RWPE2 (cell line): ENCODE results near the gene PLIN1.
A peak's percentile ranks its signal among the peaks of the same experiment; 100 is the strongest.
"Not testable (repeated sequence)": the region's sequence is repeated elsewhere in the genome, so short reads cannot be mapped to it uniquely, and the experiment has no call there.

Experiments used
- ATAC-seq: fragments of 200-7000 bp; cut with Tn5 transposase; 3 replicates; pipeline ENCODE4 v1.9.1; 2021; ENCODE audit warnings: low read depth
- DNase-seq: peaks from one replicate; pipeline ENCODE4 v3.0.0-alpha.2; 2020; ENCODE audit warnings: low spot score
- H3K27ac ChIP-seq: fragments of 450-650 bp; 2 replicates; pipeline ENCODE4 v1.5.1; 2017; ENCODE audit warnings: mild to moderate bottlenecking; ENCODE audit not compliant: poor library complexity, severe bottlenecking
- H3K27me3 ChIP-seq: fragments of 250-450 bp; sonication (Bioruptor Pico); 2 replicates; pipeline ENCODE4 v1.5.1; 2021; ENCODE audit warnings: mild to moderate bottlenecking, moderate library complexity; ENCODE audit not compliant: insufficient read depth, poor library complexity, severe bottlenecking
- H3K36me3 ChIP-seq: fragments of 250-450 bp; sonication (Bioruptor Pico); 2 replicates; pipeline ENCODE4 v1.5.1; 2020; ENCODE audit warnings: low read depth, mild to moderate bottlenecking, moderate library complexity
- H3K4me1 ChIP-seq: fragments of 250-450 bp; sonication (Bioruptor Pico); 2 replicates; pipeline ENCODE4 v1.5.1; 2021; ENCODE audit warnings: mild to moderate bottlenecking, moderate library complexity; ENCODE audit not compliant: insufficient read depth, poor library complexity, severe bottlenecking
- H3K4me3 ChIP-seq: fragments of 250-450 bp; sonication (Bioruptor Pico); 2 replicates; pipeline ENCODE4 v1.5.1; 2021; ENCODE audit warnings: mild to moderate bottlenecking, moderate library complexity; ENCODE audit not compliant: severe bottlenecking
- H3K9me3 ChIP-seq: fragments of 250-450 bp; sonication (Bioruptor Pico); 2 replicates; pipeline ENCODE4 v1.5.1; 2021; ENCODE audit warnings: mild to moderate bottlenecking, moderate library complexity; ENCODE audit not compliant: severe bottlenecking
- CTCF ChIP-seq: fragments of 450-650 bp; IDR thresholded peaks from one replicate; pipeline ENCODE4 v1.5.1; 2017; ENCODE audit warnings: mild to moderate bottlenecking, moderate library complexity; ENCODE audit not compliant: poor library complexity, severe bottlenecking

PLIN1 gene

GRCh38 chr15:89693091-89693490, 13.9 kb upstream of the PLIN1 start:
- Histone ChIP-seq H3K4me3 (no peak overlapping the region), H3K36me3 (no peaks in the 10 kb centered on the region), H3K4me1 (no peaks in the 10 kb centered on the region), H3K27ac (no peak overlapping the region), H3K27me3 (no peaks in the 10 kb centered on the region), H3K9me3 (no peaks in the 10 kb centered on the region)
- no peak for ATAC-seq
- no peak for DNase-seq
- TF ChIP-seq CTCF: no peak

GRCh38 chr15:89690276-89691218, 11.4 kb upstream of the PLIN1 start, which contains the start of the genes PEX11A and WDR93:
Gene PEX11A (minus strand): TSS chr15:89690754. CDS start chr15:89690632, 122 bp downstream.
Gene WDR93 (plus strand): TSS chr15:89690811. CDS start chr15:89701747, 10,936 bp downstream.
- H3K4me3 ChIP-seq: peak within 1 kb of the TSS; percentile 64
- no peaks in the 10 kb centered on the region for H3K27me3 ChIP-seq
- H3K9me3 ChIP-seq: no peaks in the 10 kb centered on the region
- peak within 1 kb of the TSS; percentile 3 for H3K27ac ChIP-seq
- no peaks in the 10 kb centered on the region for H3K4me1 ChIP-seq
- TF ChIP-seq CTCF: no peak
- peak; percentile 88 for DNase-seq
- peaks cover 6% of the 10 kb centered on the region for H3K36me3 ChIP-seq
- peak; percentile 95 for ATAC-seq

- DNase-seq: not testable (repeated sequence)
Observed at GRCh38 chr15:89689930-89690275, 10.7 kb upstream of the PLIN1 start.

GRCh38 chr15:89686522-89686921, 7.4 kb upstream of the PLIN1 start:
- no peak for ATAC-seq
- no peaks in the 10 kb centered on the region for H3K9me3 ChIP-seq
- no peaks in the 10 kb centered on the region for H3K4me1 ChIP-seq
- no peak overlapping the region for H3K4me3 ChIP-seq
- TF ChIP-seq CTCF: no peak
- peaks cover 11% of the 10 kb centered on the region for H3K36me3 ChIP-seq
- no peak overlapping the region for H3K27ac ChIP-seq
- no peaks in the 10 kb centered on the region for H3K27me3 ChIP-seq
- no peak for DNase-seq

More at GRCh38 chr15:89689930-89690275, 10.7 kb upstream of the PLIN1 start:
- Histone ChIP-seq H3K4me3 (peak overlapping the region; percentile 64), H3K27ac (peak overlapping the region; percentile 3)
- not testable (repeated sequence) for H3K4me1 ChIP-seq, H3K9me3 ChIP-seq, H3K36me3 ChIP-seq, H3K27me3 ChIP-seq, ATAC-seq

- H3K4me1 ChIP-seq: no peaks in the 10 kb centered on the region
- peaks cover 11% of the 10 kb centered on the region for H3K36me3 ChIP-seq
- no peaks in the 10 kb centered on the region for H3K27me3 ChIP-seq
- TF ChIP-seq CTCF: no peak
- no peaks in the 10 kb centered on the region for H3K9me3 ChIP-seq
- ATAC-seq (no peak), DNase-seq (no peak)
- no peak overlapping the region for H3K27ac ChIP-seq
- no peak overlapping the region for H3K4me3 ChIP-seq
Observed at GRCh38 chr15:89685995-89686394, 6.8 kb upstream of the PLIN1 start.
